Stimulated activated CD8-positive, alpha-beta memory T cell treated with anti-CD3 and anti-CD28 coated beads, Interleukin-7, amount 100 ng/mL, for 1 hour (primary cell): Measurements from ENCODE around the gene AVL9.
"Not testable (repeated sequence)": the region's sequence is repeated elsewhere in the genome, so short reads cannot be mapped to it uniquely, and the experiment has no call there.

Experiments
- DNase-seq, 2 donors: peaks; one replicate each; pipeline ENCODE4 v3.0.0-alpha.2; 2020; ENCODE audit warnings: low read depth in 2 of 2

AVL9 gene

GRCh38 chr7:32495298-32496051 is at the start of gene AVL9:
Gene AVL9 (plus strand): TSS chr7:32495489. CDS start chr7:32495710, 221 bp downstream.
- peak; percentile 98 for DNase-seq

DNA sequence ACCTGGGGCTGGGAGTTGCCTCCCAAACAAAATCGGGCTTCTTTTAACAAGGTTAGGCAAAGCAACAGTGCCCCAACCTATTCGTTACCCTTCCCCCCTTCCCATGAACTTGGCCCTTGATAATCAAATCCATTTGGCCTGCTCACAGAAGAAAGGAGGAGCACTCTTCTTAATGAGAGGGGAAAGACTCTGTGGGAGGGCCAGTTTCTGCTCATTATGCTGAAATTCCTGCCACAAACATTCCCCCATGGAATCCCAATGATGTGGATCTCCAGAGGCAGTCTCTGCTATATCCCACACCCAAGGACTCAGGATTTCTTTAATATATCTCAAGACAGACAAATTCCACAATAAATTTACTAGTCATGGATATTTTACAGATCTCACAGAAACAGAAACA is 48.1 kb upstream of the AVL9 start:
- DNase-seq: no peak

GRCh38 chr7:32453341-32454011 is 41.8 kb upstream of the AVL9 start:
- DNase-seq: no peak

DNA sequence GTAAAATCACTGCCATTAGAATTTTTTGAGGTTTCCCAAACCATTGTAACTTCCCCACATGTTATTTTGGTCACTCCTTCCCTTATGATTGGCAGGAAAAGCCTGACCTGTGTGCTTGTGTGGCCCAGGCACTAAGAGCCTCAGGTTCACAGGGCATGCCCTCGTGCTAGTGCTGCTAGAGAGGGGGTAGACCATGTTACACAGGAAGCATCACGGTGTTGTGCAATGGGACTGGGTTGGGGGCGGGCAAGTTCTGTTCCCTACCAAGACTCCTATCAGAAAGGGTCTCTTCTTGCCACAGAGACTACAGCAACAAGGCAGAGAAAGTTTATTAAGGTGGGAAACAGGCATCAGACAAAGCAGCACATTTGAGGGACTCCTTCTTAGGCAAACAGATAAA is 37.3 kb upstream of the AVL9 start:
- DNase-seq: no peak

- DNase-seq: no peak
Measured at GRCh38 chr7:32459788-32460187, 35.5 kb upstream of the AVL9 start.

DNA sequence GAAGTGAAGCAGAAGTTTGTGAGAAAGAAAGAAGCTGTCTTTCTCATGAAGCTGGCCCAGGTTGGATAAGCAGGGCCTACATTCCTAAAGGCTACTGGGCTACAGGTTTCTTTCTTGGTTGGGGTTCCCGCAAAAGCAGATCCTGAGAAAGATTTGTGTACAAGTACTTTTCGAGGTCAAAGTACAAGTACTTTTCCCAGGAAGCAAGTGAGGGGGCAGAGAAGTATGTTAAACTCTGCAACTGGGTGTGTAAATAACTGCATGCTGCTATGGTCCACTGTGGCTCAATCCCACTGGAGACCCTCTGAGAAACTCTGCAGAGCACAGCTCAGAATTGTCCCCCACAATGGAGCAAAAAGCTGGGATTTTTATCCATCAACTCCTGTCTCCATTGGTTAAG is 33.8 kb upstream of the AVL9 start:
- no peak for DNase-seq

GRCh38 chr7:32462451-32462850 is 32.8 kb upstream of the AVL9 start:
- no peak for DNase-seq

- no peak for DNase-seq
Measured at GRCh38 chr7:32462977-32463376, 32.3 kb upstream of the AVL9 start.

DNA sequence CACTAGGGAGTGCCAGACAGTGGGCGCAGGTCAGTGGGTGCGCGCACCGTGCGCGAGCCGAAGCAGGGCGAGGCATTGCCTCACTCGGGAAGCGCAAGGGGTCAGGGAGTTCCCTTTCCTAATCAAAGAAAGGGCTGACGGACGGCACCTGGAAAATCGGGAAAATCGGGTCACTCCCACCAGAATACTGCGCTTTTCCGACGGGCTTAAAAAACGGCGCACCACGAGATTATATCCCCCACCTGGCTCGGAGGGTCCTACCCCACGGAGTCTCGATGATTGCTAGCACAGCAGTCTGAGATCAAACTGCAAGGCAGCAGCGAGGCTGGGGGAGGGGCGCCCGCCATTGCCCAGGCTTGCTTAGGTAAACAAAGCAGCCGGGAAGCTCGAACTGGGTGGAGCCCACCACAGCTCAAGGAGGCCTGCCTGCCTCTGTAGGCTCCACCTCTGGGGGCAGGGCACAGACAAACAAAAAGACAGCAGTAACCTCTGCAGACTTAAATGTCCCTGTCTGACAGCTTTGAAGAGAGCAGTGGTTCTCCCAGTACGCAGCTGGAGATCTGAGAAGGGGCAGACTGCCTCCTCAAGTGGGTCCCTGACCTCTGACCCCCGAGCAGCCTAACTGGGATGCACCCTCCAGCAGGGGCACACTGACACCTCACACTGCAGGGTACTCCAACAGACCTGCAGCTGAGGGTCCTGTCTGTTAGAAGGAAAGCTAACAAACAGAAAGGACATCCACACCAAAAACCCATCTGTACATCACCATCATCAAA is 30.5 kb upstream of the AVL9 start:
- DNase-seq: not testable (repeated sequence)

DNA sequence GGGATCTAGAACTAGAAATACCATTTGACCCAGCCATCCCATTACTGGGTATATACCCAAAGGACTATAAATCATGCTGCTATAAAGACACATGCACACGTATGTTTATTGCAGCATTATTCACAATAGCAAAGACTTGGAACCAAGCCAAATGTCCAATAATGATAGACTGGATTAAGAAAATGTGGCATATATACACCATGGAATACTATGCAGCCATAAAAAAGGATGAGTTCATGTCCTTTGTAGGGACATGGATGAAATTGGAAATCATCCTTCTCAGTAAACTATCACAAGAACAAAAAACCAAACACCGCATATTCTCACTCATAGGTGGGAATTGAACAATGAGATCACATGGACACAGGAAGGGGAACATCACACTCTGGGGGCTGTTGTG is 25.3 kb upstream of the AVL9 start:
- not testable (repeated sequence) for DNase-seq

- DNase-seq: no peak
Measured at GRCh38 chr7:32470871-32471270, 24.4 kb upstream of the AVL9 start.

- no peak for DNase-seq
Measured at GRCh38 chr7:32472015-32472414, 23.3 kb upstream of the AVL9 start.

- no peak for DNase-seq
Measured at GRCh38 chr7:32474008-32474407, 21.3 kb upstream of the AVL9 start.

- DNase-seq: no peak
Measured at GRCh38 chr7:32476816-32477648, 18.3 kb upstream of the AVL9 start.

DNA sequence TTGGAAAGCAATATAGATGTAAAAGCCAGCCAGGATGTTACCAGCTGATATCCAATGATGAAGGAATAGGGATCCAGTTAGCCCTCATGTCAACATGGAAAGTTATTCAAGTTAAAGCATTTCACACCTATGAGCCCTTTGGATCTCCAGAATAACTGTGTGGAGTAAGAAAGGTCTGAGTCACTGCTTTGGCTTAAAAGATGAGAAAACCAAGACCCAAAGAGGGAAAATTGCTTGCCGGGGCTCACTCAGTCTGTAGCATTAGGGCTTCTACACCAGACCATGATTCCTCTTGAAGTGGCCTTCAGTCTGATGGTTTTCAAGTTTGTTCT is 17.7 kb upstream of the AVL9 start:
- no peak for DNase-seq

DNA sequence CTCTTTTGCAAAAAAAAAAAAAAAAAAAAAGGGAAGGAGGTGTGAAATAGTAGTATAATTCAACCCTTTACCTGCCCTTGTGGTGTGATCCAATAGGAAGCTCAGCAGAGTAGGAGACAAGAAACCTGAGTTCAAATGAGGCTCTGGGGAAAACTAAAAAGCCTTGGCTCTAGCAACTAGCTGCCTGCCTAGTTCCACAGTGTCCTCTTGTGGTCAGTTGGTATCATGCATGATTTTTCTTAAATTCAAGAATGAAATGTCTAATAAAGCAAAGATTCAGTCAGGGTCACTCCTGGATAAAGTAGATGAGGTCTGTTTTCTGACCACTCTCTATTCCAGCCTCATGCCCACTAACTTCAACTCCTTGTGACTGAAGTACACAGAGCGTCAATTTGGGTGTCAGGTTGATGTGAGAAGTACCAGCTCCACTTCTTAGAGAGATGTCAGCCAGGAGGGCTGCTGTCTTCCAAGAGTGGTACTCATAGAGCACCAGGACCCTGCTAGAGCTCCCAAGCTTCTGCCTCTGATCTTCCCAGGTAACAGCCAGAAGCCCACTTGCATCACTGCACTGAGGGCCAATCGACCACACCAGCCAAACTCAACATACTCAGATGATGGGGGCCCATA is 15.6 kb upstream of the AVL9 start:
- DNase-seq: no peak

- DNase-seq: no peak
Measured at GRCh38 chr7:32481176-32481575, 14.1 kb upstream of the AVL9 start.

GRCh38 chr7:32481921-32482320 is 13.4 kb upstream of the AVL9 start:
- no peak for DNase-seq

DNA sequence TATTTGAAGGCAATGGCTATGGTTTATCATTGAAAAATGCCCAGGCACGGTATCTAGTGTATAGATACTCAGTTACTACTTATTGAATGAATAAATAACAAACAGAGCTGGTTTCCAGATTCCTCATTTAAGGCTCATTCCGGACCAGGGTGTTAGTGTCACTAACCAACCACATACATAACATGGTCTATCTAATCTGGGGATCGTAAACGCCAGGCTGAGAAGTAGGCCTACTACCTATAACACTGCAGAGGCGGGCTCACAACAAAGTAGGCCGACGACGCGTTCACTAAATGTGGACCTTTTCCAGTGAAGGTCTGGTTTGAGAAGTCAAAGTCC is 5.5 kb upstream of the AVL9 start:
- no peak for DNase-seq

DNA sequence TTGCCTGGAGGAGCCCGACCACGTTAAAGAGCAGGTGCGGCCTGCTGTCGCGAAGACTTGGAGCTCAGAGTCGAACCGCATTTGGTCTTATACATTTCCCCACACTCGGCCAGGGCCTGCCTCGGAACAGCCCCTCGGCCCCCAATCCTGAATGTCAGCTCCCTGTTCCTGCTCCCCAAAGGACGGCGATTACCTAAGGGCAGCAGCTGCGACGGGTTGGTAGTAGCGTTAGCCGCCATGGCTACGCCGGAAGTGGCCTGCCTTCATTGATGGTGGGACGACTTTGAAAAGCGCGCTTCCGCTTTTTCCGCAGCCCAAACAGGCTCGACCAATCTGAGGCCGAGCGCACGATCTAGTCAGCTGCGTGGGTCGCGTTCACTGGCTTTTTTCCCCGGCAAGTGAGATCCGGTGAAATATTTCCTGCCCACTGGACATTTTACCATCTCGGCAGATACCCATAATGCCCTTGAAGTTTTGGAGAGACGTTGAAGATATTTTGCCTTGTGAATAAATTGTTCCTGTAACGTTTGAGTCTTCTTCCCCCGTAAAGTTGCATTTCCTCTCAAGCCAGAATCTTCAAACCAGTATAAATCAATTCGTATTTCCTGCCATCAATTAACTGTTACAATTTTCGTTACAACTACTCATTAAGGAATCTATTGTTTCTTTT is 5.0 kb upstream of the AVL9 start, which contains the start of gene LSM5:
TSS of gene LSM5 (minus strand) at position 254 of the 670 bp plus-strand sequence. CDS start at position 239, 15 bp downstream.
- DNase-seq: peak; percentile 67 to 78

DNA sequence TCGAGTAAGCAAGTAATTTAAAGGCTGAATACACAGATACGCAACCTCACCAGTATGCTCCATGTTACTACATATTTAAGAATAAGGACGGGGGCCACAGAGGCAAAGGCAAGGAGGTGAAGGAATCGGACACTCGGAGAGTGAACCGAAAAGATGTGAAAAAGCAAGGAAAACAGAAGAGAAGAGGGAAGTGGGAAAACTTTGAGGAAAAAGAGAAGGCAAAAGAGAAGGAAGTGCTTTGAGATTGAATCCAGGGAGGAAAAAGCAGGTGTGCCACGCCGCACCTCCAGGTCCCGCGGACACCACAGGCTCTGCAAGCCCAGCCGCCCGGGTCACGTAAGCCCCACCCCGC is 367 bp upstream of the AVL9 start:
- DNase-seq: no peak
